Endodermal cell (in vitro differentiated cells): Measurements from ENCODE around the gene ZFYVE21. TPM values are rescaled to one million over a fixed set of nuclear protein-coding genes. Genes with fewer than 3 reads are reported as not detected.
A peak's percentile ranks its signal among the peaks of the same experiment; 100 is the strongest.

Source experiments
- DNase-seq: peaks from one replicate; pipeline ENCODE4 v3.0.0-alpha.2; 2017
- H3K27ac ChIP-seq: 2 replicates; pipeline ENCODE4 v1.5.1; 2013; ENCODE audit warnings: mild to moderate bottlenecking, low read depth, low read length, moderate library complexity
- H3K27me3 ChIP-seq: 2 replicates; pipeline ENCODE4 v1.6.1; 2013; ENCODE audit warnings: mild to moderate bottlenecking, low read length, moderate library complexity; ENCODE audit not compliant: insufficient read depth, control insufficient read depth, poor library complexity, severe bottlenecking
- H3K36me3 ChIP-seq: 2 replicates; pipeline ENCODE4 v1.7.0; 2013; ENCODE audit warnings: mild to moderate bottlenecking, low read length, moderate library complexity; ENCODE audit not compliant: control insufficient read depth, insufficient read depth
- H3K4me1 ChIP-seq: one replicate; pipeline ENCODE4 v1.7.0; 2013; ENCODE audit warnings: low read length; ENCODE audit not compliant: control insufficient read depth, insufficient read depth
- H3K4me3 ChIP-seq: 2 replicates; pipeline ENCODE4 v1.5.1; 2013; ENCODE audit warnings: mild to moderate bottlenecking, low read length, moderate library complexity
- H3K9ac ChIP-seq: 2 replicates; pipeline ENCODE4 v1.6.1; 2013; ENCODE audit warnings: mild to moderate bottlenecking, low read length, moderate library complexity; ENCODE audit not compliant: poor library complexity, severe bottlenecking; ENCODE audit errors: extremely low read depth
- H3K9me3 ChIP-seq: 2 replicates; pipeline ENCODE4 v1.6.1; 2013; ENCODE audit warnings: mild to moderate bottlenecking, low read length, moderate library complexity; ENCODE audit not compliant: control insufficient read depth
- H3K27ac Mint-ChIP-seq: 2 replicates; pipeline ENCODE4 v1.8.0; 2020; ENCODE audit warnings: mixed read lengths
- H3K27me3 Mint-ChIP-seq: 2 replicates; pipeline ENCODE4 v1.8.0; 2021; ENCODE audit warnings: mild to moderate bottlenecking, mixed read lengths; ENCODE audit not compliant: insufficient read depth
- H3K36me3 Mint-ChIP-seq: 2 replicates; pipeline ENCODE4 v1.8.0; 2020; ENCODE audit warnings: low read depth, mixed read lengths
- H3K4me1 Mint-ChIP-seq: 2 replicates; pipeline ENCODE4 v1.8.0; 2020; ENCODE audit warnings: mixed read lengths
- H3K4me3 Mint-ChIP-seq: 2 replicates; pipeline ENCODE4 v1.8.0; 2020; ENCODE audit warnings: mild to moderate bottlenecking, moderate library complexity, mixed read lengths
- H3K9me3 Mint-ChIP-seq: 2 replicates; pipeline ENCODE4 v1.8.0; 2020; ENCODE audit warnings: mild to moderate bottlenecking, mixed read lengths
- CTCF ChIP-seq: fragments of 200-600 bp; sonication (generic); conservative IDR thresholded peaks from 2 replicates; pipeline ENCODE4 v1.5.0; 2021; ENCODE audit warnings: antibody characterized with exemption, mild to moderate bottlenecking
- WGBS, 2 experiments: methylation state at CpG; one replicate each; pipeline versions ENCODE4 v1.1.5 to v1.1.7; 2013; ENCODE audit warnings: missing lambda C conversion rate in 2 of 2, mixed read lengths in 1 of 2; ENCODE audit not compliant: insufficient coverage in 1 of 2, insufficient read length in 1 of 2; 5-methylcytosine and 5-hydroxymethylcytosine counted together
- total RNA-seq, 2 donors: library from RNA; stranded (reverse); fragmentation: NEBNext Ultra II Directional in 1 of 2; extraction: Animal tissue kit (Norgen Biotek cat#: 25700) in 1 of 2; gene quantifications; 2 replicates in 1 of 2; 3 replicates in 1 of 2; pipeline ENCODE4 v1.2.1, GENCODE V29; 2021

Gene ZFYVE21
- total RNA-seq, 2 donors from 2014 or later: 42.5 to 55.6 TPM

GRCh38 chr14:103716899-103717411 is 1.3 kb downstream of the ZFYVE21 start:
- Histone ChIP-seq H3K9ac (peak overlapping the region; percentile 36), H3K9me3 (no peaks in the 10 kb centered on the region), H3K36me3 (peaks cover 9% of the 10 kb centered on the region), H3K4me1 (peaks cover 11% of the 10 kb centered on the region), H3K27ac (no peak overlapping the region), H3K27me3 (no peaks in the 10 kb centered on the region), H3K4me3 (peak overlapping the region; percentile 83)
- no peak for DNase-seq
- peak overlapping the region; percentile 49 for H3K27ac Mint-ChIP-seq
- H3K9me3 Mint-ChIP-seq: peaks cover 1% of the 10 kb centered on the region
- 77 to 78% methylated on average over 13 to 17 of the region's 17 CpGs for WGBS, 2 experiments
- H3K36me3 Mint-ChIP-seq: peaks cover 8% of the 10 kb centered on the region
- no peak for TF ChIP-seq CTCF
- H3K4me3 Mint-ChIP-seq: peak overlapping the region; percentile 71
- peaks cover 24% of the 10 kb centered on the region for H3K4me1 Mint-ChIP-seq
- no peaks in the 10 kb centered on the region for H3K27me3 Mint-ChIP-seq

GRCh38 chr14:103718572-103718971 is 3.0 kb downstream of the ZFYVE21 start:
- no peak overlapping the region for H3K4me3 Mint-ChIP-seq
- H3K27ac Mint-ChIP-seq: no peak overlapping the region
- Histone ChIP-seq H3K27me3 (no peaks in the 10 kb centered on the region), H3K36me3 (peaks cover 9% of the 10 kb centered on the region), H3K27ac (no peak overlapping the region), H3K9ac (no peak overlapping the region), H3K9me3 (no peaks in the 10 kb centered on the region), H3K4me1 (peaks cover 7% of the 10 kb centered on the region), H3K4me3 (no peak overlapping the region)
- H3K9me3 Mint-ChIP-seq: peaks cover 1% of the 10 kb centered on the region
- peaks cover 11% of the 10 kb centered on the region for H3K36me3 Mint-ChIP-seq
- no peak for TF ChIP-seq CTCF
- peaks cover 28% of the 10 kb centered on the region for H3K4me1 Mint-ChIP-seq
- H3K27me3 Mint-ChIP-seq: no peaks in the 10 kb centered on the region
- WGBS, 2 experiments: 82 to 90% methylated on average over 12 to 16 of the region's 16 CpGs
- DNase-seq: no peak

GRCh38 chr14:103719751-103720150 is 4.1 kb downstream of the ZFYVE21 start:
- Mint-ChIP-seq H3K27ac (no peak overlapping the region), H3K4me3 (no peak overlapping the region)
- H3K9me3 ChIP-seq: no peaks in the 10 kb centered on the region

More at GRCh38 chr14:103719751-103720150, 4.1 kb downstream of the ZFYVE21 start:
- peaks cover 11% of the 10 kb centered on the region for H3K36me3 Mint-ChIP-seq
- no peaks in the 10 kb centered on the region for H3K27me3 Mint-ChIP-seq
- Histone ChIP-seq H3K9ac (no peak overlapping the region), H3K27ac (no peak overlapping the region), H3K27me3 (no peaks in the 10 kb centered on the region), H3K4me1 (peaks cover 7% of the 10 kb centered on the region), H3K36me3 (peaks cover 9% of the 10 kb centered on the region), H3K4me3 (no peak overlapping the region)
- DNase-seq: no peak
- TF ChIP-seq CTCF: no peak
- H3K4me1 Mint-ChIP-seq: peaks cover 23% of the 10 kb centered on the region
- 94 to 95% methylated on average over 6 to 8 of the region's 8 CpGs for WGBS, 2 experiments
- peaks cover 1% of the 10 kb centered on the region for H3K9me3 Mint-ChIP-seq
